GM19324 (cell line): ENCODE data around the gene MAP1A.
A peak's percentile ranks its signal among the peaks of the same experiment; 100 is the strongest.

ENCODE experiments used
- ATAC-seq: cut with Tn5 transposase; IDR thresholded peaks from one replicate; pipeline ENCODE4 v1.9.1; 2021; ENCODE audit warnings: mild to moderate bottlenecking, moderate library complexity; ENCODE audit not compliant: unreplicated experiment, low FRiP score

MAP1A gene

DNA sequence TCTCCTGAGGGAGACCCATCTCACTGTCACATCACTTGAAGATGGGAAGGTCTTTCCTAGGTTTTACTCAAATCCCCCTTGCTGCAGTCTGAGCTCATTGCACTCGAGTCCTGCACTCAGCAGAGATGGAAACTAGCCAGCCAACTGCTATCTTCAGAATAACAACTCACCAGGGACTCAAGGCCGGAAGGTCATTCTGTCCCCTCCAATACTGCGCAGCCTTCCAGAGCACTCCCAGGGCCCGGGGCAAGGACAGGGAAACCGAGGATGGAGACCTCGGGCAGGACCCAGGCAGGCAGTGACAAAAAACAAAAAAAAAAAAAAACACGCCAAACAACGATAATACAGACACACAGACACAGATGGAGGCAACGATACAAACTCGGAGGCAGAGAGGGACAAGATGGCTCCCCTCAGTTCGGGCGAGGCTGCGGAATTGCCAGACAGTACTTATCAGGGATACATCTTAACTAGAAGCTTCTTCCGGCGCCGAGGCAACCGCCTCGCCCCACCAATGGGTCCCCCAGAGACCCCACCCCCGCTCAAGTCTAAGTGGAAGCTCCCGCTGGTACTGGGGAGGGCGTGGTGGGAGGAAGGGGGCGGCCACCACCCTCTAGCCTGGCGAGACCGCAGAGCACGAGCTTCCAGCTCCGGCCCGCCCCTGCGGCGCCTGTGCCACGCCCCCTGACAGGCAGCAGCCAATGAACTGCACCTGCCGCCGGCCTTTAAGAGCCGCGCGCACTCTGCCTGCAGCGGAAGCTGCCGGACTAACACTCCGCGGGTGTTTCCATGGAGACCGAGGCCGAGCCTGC is 7.0 kb upstream of the MAP1A start:
- peak; percentile 99 for ATAC-seq

DNA sequence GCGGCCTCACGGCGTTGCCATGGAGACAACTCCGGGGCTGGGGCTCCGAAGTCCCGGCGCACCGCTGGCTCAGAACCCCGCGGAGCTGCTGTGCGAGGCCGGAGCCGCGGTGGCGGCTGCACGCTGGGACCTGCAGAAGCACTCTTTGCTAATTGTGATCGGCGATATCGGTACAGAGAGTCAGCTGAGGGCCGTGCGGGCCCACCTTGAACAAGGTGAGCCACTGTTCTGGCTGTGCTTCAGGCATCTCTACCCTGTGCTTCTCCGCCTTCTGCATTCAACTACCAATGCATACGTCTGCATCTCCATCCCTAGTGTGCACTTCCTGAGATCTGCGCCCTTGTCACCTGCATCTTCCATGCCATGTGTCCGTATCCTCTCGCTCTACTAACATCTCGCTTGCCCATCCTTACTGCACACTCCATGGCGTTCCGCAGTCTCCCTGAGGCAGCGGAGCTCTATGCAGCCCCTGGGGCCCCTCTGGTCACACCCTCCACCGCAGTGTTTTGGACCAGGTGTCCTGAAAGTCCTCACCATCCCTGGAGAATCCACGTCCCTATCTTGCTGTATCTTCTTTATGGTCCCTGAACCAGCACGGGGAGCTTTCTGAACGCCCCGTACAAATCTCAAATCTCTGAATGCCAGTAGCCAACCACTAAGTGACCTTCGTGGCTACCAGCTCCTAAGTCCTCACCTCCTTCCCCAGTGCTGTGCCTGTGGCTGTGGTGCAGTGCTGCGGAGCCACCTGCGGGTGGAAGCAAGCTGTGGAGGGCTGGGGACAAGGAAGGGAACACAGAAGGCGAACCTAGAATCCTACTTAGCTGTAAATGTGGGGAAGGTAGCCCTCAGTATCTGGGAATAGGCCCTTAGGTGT is 6.2 kb upstream of the MAP1A start:
- no peak for ATAC-seq

DNA sequence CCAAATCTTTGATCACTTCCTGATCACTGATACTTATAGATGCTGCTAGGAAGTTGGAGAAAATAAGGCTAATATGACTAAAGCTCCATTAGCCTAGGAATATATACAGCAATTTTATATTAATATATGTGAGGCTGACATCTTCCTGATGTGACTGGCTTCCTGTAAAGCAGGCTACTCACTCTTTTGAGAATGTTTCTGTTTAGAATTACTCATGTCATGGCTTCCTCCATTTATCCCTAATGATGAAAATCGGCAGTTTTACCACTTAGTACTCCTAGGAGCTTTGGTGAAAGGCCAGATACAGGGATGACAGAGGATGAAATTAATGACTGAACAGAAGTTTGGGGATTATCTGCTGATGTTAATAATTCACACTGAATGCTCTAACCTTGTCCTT is 3.9 kb upstream of the MAP1A start:
- ATAC-seq, result no peak

DNA sequence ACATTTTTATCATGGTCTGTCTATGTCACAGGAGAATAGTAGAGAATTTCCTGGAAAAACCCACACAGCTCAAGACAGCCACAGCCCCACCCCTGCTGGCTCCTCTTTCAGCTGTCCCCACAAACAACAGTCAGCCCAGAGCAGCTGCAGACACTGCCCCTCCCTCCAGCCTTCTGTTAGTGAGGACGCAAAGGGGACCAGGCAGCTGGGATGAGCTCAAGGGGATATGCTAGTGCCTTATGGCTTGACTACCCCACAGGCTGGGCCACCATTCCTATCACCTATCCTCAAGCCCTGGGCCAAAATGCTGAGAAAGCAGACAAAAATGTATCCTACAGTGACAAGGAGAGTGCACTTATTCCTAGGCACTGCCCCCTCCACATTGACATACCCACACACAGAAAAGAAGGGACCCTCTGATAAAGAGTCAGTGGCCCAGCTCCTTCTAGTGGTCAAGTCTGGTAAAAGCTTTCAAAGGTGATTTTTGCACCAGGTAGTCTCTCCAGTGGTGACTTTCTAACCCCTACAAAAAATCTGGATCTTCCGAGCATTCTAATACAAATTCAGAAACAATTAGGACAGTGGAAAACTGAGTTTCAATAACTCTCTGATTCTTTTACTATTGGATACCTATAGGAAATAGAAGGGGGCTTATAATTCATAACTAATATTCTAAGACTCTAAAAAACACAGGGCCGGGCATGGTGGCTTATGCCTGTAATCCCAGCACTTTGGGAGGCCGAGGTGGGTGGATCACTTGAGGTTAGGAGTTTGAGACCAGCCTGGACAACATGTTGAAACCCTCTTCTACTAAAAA is 3.0 kb upstream of the MAP1A start:
- no peak for ATAC-seq

DNA sequence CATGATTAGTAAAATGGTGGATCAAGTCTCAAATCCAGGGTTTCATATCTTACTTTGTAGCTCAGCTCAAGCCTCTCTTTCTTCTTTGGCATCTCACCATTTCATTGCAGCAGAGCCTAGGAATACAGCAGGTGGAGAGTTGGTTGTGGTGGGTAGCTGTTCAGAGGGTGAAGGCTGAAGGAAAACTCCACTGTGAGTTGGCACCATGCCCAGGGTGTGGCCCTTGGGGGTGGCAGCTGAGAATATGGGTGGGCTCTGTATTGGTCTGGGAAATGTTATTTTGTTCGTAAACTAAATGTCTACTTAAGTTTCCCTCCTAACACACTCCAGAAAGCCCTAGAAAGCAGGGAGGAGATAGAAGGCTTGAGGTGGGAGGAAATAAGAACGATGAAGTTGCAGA is 1.7 kb upstream of the MAP1A start:
- no peak for ATAC-seq

DNA sequence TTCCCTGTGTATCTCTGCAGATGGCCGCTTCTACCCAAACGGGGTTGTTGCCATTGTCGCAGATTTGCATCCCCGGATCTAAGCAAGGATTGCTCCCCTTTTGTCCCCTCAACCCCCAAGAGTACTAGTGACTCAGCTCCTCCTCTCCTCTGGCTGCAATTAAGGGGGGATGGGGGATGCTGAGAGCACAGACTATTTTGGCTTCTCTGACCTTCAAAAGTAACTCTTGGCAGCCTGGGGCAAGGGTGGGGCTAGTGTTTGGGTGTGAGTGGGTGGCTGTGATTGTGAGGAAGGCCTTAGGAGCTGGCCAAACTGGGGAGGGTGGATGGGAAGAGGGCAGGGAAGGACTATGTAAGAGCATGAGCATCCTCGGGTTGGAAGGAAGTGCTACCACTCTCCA is 1.2 kb upstream of the MAP1A start:
- ATAC-seq, result no peak

DNA sequence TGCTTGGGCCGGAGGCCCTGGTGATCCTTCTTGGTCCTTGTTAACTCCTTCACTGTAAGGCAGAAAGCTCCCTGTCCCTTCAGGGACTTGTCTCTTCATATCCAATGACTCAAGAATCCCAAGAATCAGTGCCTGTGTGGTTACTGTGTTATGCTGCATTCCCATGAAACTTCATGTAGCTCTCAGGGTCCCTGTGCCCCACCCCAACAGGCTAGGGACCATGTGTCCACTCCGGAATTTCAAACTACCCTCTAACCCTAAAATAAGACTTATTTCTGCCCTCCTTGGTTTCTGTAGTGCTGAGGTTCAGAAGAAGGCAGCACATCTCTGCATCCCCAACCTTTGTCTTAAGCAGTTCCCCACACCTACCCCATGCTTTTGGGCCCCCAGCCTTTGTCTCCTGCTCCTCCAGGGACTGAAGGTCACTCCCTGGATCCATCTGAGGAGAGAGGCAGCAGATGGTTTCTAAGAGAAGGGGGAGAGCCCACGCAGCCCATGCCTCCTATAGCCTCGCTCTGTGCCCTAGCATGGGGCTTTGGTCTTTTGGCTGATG is 531 bp upstream of the MAP1A start:
- ATAC-seq, result no peak

DNA sequence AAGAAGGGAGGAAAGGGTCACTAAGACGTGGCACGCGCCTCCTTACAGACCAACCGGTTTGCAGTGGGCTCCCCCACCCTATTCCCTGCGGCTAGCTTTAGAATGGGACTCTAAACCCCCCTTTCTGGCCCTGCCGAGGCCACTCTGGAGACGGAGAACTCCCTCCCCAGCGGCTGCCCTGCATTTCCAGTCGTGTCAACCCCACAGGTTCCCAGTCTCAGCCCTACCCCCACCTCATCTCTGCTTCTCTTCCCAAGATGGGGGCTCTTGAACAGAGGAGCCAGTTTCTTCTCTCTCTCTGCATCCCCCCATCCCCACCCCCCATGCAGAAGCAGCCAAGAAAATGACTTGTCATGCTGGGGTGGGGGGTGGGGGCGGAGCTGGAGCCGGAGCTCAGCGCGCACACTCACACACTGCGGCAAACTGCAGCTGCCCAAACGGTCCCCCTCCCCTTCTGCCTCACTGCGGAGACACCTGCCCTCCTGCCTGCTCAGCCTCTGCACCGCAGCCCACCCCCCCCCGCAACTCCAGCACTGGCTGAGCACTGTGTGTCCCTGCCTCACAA is 871 bp downstream of the MAP1A start:
- ATAC-seq, result no peak

DNA sequence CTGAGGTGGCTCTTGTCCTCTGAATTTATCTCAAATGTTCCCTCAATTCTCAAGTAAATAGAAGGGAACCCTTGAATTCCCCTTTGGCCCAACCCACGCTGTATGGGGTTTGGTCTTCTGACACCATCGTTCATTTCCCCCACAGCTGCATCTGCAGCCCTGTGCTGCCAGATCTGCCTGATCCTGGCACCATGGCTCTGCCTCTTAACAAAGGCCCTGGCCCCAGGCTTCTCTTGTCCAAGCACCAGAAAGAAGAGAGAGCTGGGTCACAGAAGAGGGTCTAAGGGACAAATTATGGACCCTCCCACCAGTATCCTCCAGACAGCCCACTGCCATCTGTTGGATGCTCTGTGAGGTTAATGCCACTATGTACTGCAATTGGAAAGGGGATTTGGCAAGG is 1.8 kb downstream of the MAP1A start:
- ATAC-seq, result no peak

DNA sequence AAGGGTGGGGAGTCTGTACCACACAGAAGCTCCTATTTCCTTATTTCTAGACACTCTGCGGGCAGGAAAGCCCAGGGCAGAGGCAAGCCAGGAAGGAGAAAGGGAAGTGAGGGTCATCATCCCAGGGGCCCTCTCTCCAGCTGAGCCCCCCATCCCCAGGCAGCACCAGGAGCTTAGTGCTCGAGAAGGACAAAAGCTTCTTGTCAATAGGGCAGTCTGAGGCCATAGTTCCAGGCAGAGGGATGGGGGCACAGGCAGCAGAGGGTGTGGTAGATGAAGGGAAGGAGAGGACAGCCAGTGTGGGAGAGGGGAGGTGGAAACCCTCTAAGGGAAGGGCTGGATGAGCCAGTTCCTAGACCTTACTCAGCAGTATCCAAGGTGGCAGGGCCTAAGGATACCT is 2.7 kb downstream of the MAP1A start:
- no peak for ATAC-seq

DNA sequence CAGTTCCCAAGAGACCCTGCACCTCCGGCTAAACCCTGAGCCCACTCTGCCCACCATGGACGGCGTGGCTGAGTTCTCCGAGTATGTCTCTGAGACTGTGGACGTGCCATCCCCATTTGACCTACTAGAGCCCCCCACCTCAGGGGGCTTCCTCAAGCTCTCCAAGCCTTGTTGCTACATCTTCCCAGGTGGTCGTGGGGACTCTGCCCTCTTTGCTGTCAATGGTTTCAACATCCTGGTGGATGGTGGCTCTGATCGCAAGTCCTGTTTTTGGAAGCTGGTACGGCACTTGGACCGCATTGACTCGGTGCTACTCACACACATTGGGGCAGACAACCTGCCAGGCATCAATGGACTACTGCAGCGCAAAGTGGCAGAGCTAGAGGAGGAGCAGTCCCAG is 4.0 kb downstream of the MAP1A start:
- ATAC-seq, result no peak

DNA sequence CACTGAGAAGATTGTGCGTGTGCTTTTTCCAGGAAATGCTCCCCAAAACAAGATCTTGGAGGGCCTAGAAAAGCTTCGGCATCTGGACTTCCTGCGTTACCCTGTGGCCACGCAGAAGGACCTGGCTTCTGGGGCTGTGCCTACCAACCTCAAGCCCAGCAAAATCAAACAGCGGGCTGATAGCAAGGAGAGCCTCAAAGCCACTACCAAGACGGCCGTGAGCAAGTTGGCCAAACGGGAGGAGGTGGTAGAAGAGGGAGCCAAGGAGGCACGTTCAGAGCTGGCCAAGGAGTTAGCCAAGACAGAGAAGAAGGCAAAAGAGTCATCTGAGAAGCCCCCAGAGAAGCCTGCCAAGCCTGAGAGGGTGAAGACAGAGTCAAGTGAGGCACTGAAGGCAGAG is 4.8 kb downstream of the MAP1A start:
- ATAC-seq, result no peak

DNA sequence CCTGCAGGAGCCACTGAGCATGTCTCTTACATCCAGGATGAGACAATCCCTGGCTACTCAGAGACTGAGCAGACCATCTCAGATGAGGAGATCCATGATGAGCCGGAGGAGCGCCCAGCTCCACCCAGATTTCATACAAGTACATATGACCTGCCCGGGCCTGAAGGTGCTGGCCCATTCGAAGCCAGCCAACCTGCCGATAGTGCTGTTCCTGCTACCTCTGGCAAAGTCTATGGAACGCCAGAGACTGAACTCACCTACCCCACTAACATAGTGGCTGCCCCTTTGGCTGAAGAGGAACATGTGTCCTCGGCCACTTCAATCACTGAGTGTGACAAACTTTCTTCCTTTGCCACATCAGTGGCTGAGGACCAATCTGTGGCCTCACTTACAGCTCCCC is 6.2 kb downstream of the MAP1A start:
- no peak for ATAC-seq

DNA sequence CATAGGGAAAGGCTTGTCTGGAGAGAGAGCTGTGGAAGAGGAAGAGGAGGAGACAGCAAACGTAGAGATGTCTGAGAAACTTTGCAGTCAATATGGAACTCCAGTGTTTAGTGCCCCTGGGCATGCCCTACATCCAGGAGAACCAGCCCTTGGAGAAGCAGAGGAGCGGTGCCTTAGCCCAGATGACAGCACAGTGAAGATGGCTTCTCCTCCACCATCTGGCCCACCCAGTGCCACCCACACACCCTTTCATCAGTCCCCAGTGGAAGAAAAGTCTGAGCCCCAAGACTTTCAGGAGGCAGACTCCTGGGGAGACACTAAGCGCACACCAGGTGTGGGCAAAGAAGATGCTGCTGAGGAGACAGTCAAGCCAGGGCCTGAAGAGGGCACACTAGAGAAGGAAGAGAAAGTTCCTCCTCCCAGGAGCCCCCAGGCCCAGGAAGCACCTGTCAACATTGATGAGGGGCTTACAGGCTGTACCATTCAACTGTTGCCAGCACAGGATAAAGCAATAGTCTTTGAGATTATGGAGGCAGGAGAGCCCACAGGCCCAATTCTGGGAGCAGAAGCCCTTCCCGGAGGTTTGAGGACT is 6.9 kb downstream of the MAP1A start:
- no peak for ATAC-seq

DNA sequence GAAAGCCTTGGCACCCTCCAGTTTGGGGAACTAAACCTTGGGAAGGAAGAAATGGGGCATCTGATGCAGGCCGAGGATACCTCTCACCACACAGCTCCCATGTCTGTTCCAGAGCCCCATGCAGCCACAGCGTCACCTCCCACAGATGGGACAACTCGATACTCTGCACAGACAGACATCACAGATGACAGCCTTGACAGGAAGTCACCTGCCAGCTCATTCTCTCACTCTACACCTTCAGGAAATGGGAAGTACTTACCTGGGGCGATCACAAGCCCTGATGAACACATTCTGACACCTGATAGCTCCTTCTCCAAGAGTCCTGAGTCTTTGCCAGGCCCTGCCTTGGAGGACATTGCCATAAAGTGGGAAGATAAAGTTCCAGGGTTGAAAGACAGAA is 7.7 kb downstream of the MAP1A start:
- ATAC-seq, result no peak

DNA sequence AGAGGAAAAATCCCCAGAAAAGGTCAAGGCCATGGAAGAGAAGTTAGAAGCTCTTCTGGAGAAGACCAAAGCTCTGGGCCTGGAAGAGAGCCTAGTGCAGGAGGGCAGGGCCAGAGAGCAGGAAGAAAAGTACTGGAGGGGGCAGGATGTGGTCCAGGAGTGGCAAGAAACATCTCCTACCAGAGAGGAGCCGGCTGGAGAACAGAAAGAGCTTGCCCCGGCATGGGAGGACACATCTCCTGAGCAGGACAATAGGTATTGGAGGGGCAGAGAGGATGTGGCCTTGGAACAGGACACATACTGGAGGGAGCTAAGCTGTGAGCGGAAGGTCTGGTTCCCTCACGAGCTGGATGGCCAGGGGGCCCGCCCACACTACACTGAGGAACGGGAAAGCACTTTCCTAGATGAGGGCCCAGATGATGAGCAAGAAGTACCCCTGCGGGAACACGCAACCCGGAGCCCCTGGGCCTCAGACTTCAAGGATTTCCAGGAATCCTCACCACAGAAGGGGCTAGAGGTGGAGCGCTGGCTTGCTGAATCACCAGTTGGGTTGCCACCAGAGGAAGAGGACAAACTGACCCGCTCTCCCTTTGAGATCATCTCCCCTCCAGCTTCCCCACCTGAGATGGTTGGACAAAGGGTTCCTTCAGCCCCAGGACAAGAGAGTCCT is 9.0 kb downstream of the MAP1A start:
- ATAC-seq, result no peak

DNA sequence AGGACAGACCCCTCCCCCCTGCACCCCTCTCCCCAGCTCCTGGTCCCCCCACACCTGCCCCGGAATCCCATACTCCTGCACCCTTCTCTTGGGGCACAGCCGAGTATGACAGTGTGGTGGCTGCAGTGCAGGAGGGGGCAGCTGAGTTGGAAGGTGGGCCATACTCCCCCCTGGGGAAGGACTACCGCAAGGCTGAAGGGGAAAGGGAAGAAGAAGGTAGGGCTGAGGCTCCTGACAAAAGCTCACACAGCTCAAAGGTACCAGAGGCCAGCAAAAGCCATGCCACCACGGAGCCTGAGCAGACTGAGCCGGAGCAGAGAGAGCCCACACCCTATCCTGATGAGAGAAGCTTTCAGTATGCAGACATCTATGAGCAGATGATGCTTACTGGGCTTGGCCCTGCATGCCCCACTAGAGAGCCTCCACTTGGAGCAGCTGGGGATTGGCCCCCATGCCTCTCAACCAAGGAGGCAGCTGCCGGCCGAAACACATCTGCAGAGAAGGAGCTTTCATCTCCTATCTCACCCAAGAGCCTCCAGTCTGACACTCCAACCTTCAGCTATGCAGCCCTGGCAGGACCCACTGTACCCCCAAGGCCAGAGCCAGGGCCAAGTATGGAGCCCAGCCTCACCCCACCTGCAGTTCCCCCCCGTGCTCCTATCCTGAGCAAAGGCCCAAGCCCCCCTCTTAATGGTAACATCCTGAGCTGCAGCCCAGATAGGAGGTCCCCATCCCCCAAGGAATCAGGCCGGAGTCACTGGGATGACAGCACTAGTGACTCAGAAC is 9.8 kb downstream of the MAP1A start:
- no peak for ATAC-seq

DNA sequence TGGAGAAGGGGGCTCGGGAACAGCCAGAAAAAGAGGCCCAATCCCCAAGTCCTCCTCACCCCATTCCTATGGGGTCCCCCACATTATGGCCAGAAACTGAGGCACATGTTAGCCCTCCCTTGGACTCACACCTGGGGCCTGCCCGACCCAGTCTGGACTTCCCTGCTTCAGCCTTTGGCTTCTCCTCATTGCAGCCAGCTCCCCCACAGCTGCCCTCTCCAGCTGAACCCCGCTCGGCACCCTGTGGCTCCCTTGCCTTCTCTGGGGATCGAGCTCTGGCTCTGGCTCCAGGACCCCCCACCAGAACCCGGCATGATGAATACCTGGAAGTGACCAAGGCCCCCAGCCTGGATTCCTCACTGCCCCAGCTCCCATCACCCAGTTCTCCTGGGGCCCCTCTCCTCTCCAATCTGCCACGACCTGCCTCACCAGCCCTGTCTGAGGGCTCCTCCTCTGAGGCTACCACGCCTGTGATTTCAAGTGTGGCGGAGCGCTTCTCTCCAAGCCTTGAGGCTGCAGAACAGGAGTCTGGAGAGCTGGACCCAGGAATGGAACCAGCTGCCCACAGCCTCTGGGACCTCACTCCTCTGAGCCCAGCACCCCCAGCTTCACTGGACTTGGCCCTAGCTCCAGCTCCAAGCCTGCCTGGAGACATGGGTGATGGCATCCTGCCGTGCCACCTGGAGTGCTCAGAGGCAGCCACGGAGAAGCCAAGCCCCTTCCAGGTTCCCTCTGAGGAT is 10.6 kb downstream of the MAP1A start:
- no peak for ATAC-seq
